Esophagus muscularis mucosa (tissue), 4 donors: Measurements from ENCODE around the gene BLOC1S5.

Experiments
- CTCF ChIP-seq, 3 experiments: fragments of 200-600 bp in 2 of 3; fragments of 450-650 bp in 1 of 3; sonication (generic) in 2 of 3; IDR thresholded peaks; one replicate each; pipeline ENCODE4 v1.5.1; 2017 to 2019; ENCODE audit warnings: antibody characterized with exemption in 3 of 3, mild to moderate bottlenecking in 2 of 3, moderate library complexity in 1 of 3
- EP300 ChIP-seq: sonication (generic); formaldehyde crosslinking; IDR thresholded peaks from one replicate; pipeline ENCODE4 v1.6.1; 2017; ENCODE audit warnings: antibody characterized with exemption
- POLR2A ChIP-seq: fragments of 450-650 bp; IDR thresholded peaks from one replicate; pipeline ENCODE4 v1.6.1; 2017; ENCODE audit warnings: antibody characterized with exemption, moderate library complexity, mild to moderate bottlenecking, low read depth
- POLR2AphosphoS5 ChIP-seq, 2 donors: sonication (generic); formaldehyde crosslinking; IDR thresholded peaks; one replicate each; pipeline ENCODE4 v1.6.1; 2017; ENCODE audit warnings: antibody characterized with exemption in 2 of 2

DNA sequence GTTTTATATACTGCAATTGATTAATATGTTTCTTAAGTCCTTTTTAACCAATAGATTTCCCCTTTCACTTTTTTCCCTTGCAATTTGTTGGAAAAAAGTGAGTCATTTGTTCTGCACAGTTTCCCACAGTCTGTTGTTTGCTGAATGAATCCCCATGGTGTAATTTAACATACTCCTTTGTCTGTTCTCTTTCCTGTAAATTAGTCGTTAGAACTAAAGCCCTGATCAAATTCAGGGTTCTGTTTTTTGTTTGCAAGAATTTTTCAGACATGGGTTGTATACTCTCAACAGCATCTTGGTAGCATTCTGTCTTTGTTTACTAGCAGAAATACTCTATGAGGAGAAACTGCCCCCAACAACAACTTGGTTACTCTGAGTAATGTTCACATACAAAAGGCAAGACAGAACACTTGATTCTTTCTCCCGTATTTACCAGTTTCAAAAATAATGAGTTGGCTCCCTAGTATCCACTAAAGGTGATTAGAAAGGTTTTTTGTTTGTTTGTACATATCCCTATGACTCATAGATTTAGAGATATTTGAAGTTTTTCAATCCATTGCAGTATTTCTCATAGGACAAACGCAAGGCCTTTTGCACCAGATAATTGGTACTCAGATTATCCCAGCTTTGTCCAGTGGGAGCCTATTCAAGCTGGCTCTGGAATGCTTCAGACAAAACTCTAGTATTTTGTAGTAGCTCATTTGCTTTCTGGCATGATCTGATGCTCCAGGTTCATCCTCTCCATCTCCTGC, 16.5 kb downstream of the BLOC1S5 start:
- TF ChIP-seq EP300 = no peak
- TF ChIP-seq CTCF (IDR thresholded peaks at IDR 0.05) = no peak
- no peak for TF ChIP-seq POLR2A
- no peak for TF ChIP-seq POLR2AphosphoS5 (IDR thresholded peaks at IDR 0.05)
